Measurements from ENCODE around the gene ACTR10.

ACTR10 gene

GRCh38 chr14:58276208-58276607 lies 76.3 kb downstream of the ACTR10 start:
- TF ChIP-seq CTCF (IDR thresholded peaks at IDR 0.05) = no peak

- no peak for TF ChIP-seq CTCF (IDR thresholded peaks at IDR 0.05)
Measured at GRCh38 chr14:58278177-58278576, 78.2 kb downstream of the ACTR10 start.

- no peak for TF ChIP-seq CTCF (IDR thresholded peaks at IDR 0.05)
Measured at GRCh38 chr14:58280954-58281787, 81.2 kb downstream of the ACTR10 start.

- TF ChIP-seq CTCF (IDR thresholded peaks at IDR 0.05) = no peak
Measured at GRCh38 chr14:58281969-58282368, 82.0 kb downstream of the ACTR10 start.

- TF ChIP-seq CTCF (IDR thresholded peaks at IDR 0.05) = no peak
Measured at GRCh38 chr14:58282925-58283593, 83.1 kb downstream of the ACTR10 start.

GRCh38 chr14:58283730-58284129 lies 83.8 kb downstream of the ACTR10 start:
- TF ChIP-seq CTCF (IDR thresholded peaks at IDR 0.05) = no peak

GRCh38 chr14:58285132-58285531 lies 85.2 kb downstream of the ACTR10 start:
- no peak for TF ChIP-seq CTCF (IDR thresholded peaks at IDR 0.05)
